Measurements from ENCODE around the gene NF1.

NF1 gene

GRCh38 chr17:31067691-31068184, 27.0 kb upstream of the NF1 start:
- H3K4me2 ChIP-seq (ENCODE audit: low read depth, low read length): no peak overlapping the region
- TF ChIP-seq CTCF (IDR thresholded peaks at IDR 0.05; ENCODE audit: low read length) (no peak), EZH2 (optimal IDR thresholded peaks at IDR 0.05; ENCODE audit: low read depth, low read length) (no peak), EZH2phosphoT487 (IDR thresholded peaks at IDR 0.05; ENCODE audit: low read length) (no peak)
- no peak overlapping the region for H2AFZ ChIP-seq (ENCODE audit: low read length)
- no peaks in the 10 kb centered on the region for H3F3A ChIP-seq (ENCODE audit: insufficient read depth, low read length)
- H3K4me1 ChIP-seq (ENCODE audit: low read length): peaks cover 4% of the 10 kb centered on the region; the same call in 1 of the 2 replicates
- no peaks in the 10 kb centered on the region for H3K36me3 ChIP-seq (replicated peaks; ENCODE audit: insufficient read depth, low read length)
- no peaks in the 10 kb centered on the region for H4K20me1 ChIP-seq (ENCODE audit: insufficient read depth, low read length)
- no peak overlapping the region for H3K9ac ChIP-seq (ENCODE audit: low read length)
- no peak for DNase-seq
- no peaks in the 10 kb centered on the region for H3K27me3 ChIP-seq (replicated peaks; ENCODE audit: insufficient read depth, low read length)
- no peaks in the 10 kb centered on the region for H3K9me2 ChIP-seq (replicated peaks; ENCODE audit: insufficient read depth, low read length)
- no peaks in the 10 kb centered on the region for H3K9me3 ChIP-seq (replicated peaks; ENCODE audit: insufficient read depth, low read length)
- no peak overlapping the region for H3K27ac ChIP-seq (ENCODE audit: low read length)
- H3K79me2 ChIP-seq (ENCODE audit: low read length): no peaks in the 10 kb centered on the region
- no peak overlapping the region for H3K4me3 ChIP-seq (ENCODE audit: low read length)

DNA sequence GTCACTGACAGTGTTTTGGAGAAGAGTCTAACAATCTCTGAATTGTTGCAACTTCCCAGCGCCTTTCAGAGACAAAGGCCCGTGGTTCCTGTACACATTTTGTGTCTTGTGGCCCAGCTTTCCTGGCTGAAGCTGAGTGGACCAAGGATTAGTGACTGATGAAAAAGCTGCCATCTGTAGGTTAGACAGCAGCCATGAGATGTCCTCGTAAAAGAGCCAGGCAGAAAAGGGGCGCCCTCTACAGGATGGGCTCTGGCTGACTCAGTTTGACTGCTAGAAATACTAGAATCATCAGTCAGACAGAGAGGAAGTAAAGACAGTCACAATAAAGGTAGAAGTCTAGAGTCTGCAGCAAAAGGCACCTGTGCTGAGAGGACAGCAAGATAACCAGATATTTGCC, 26.5 kb upstream of the NF1 start:
- Histone ChIP-seq H3K9ac (ENCODE audit: low read length) (no peak overlapping the region), H4K20me1 (ENCODE audit: insufficient read depth, low read length) (no peaks in the 10 kb centered on the region), H3K9me3 (replicated peaks; ENCODE audit: insufficient read depth, low read length) (no peaks in the 10 kb centered on the region), H3K27me3 (replicated peaks; ENCODE audit: insufficient read depth, low read length) (no peaks in the 10 kb centered on the region), H3K4me3 (ENCODE audit: low read length) (no peak overlapping the region), H3K27ac (ENCODE audit: low read length) (no peak overlapping the region), H3K79me2 (ENCODE audit: low read length) (no peaks in the 10 kb centered on the region), H3K4me1 (ENCODE audit: low read length) (peaks cover 4% of the 10 kb centered on the region; the same call in 1 of the 2 replicates), H3K36me3 (replicated peaks; ENCODE audit: insufficient read depth, low read length) (no peaks in the 10 kb centered on the region), H3F3A (ENCODE audit: insufficient read depth, low read length) (no peaks in the 10 kb centered on the region), H2AFZ (ENCODE audit: low read length) (no peak overlapping the region), H3K9me2 (replicated peaks; ENCODE audit: insufficient read depth, low read length) (no peaks in the 10 kb centered on the region), H3K4me2 (ENCODE audit: low read depth, low read length) (no peak overlapping the region)
- no peak for DNase-seq
- TF ChIP-seq EZH2phosphoT487 (IDR thresholded peaks at IDR 0.05; ENCODE audit: low read length) (no peak), CTCF (IDR thresholded peaks at IDR 0.05; ENCODE audit: low read length) (peak; percentile 57)

DNA sequence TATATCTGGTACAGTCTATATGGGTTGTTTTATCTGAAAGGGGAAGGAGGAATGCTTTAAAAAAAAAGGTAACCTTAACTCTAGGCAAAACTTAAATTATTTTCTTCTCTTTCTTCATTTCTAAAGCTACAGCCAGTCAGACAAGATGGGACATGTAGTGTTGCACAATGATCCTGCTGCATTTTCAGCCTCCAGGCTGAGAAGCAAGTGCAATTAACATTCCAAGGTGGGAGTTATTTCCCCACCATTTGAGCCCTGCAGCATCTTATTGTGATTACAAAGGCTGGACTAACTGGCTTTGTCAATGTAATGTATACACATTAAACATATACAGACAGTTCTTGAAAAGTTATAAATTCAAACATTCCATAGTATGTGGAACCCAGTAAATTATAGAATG, 22.6 kb upstream of the NF1 start:
- Histone ChIP-seq H3K27ac (ENCODE audit: low read length) (no peak overlapping the region), H3K4me2 (ENCODE audit: low read depth, low read length) (no peak overlapping the region)

More for the DNA sequence above, 22.6 kb upstream of the NF1 start:
- H3K36me3 ChIP-seq (replicated peaks; ENCODE audit: insufficient read depth, low read length): no peaks in the 10 kb centered on the region
- H3F3A ChIP-seq (ENCODE audit: insufficient read depth, low read length): no peaks in the 10 kb centered on the region
- no peak for TF ChIP-seq EZH2phosphoT487 (IDR thresholded peaks at IDR 0.05; ENCODE audit: low read length)
- TF ChIP-seq CTCF (IDR thresholded peaks at IDR 0.05; ENCODE audit: low read length): no peak
- no peak for DNase-seq
- H3K9ac ChIP-seq (ENCODE audit: low read length): no peak overlapping the region
- no peaks in the 10 kb centered on the region for H3K9me3 ChIP-seq (replicated peaks; ENCODE audit: insufficient read depth, low read length)
- H3K9me2 ChIP-seq (replicated peaks; ENCODE audit: insufficient read depth, low read length): no peaks in the 10 kb centered on the region
- H3K4me3 ChIP-seq (ENCODE audit: low read length): no peak overlapping the region
- H3K4me1 ChIP-seq (ENCODE audit: low read length): peaks cover 4% of the 10 kb centered on the region; the same call in 1 of the 2 replicates
- no peaks in the 10 kb centered on the region for H3K27me3 ChIP-seq (replicated peaks; ENCODE audit: insufficient read depth, low read length)
- no peaks in the 10 kb centered on the region for H4K20me1 ChIP-seq (ENCODE audit: insufficient read depth, low read length)
- no peak overlapping the region for H2AFZ ChIP-seq (ENCODE audit: low read length)
- no peaks in the 10 kb centered on the region for H3K79me2 ChIP-seq (ENCODE audit: low read length)
